ENCODE data around the gene MTHFR.

MTHFR gene

DNA sequence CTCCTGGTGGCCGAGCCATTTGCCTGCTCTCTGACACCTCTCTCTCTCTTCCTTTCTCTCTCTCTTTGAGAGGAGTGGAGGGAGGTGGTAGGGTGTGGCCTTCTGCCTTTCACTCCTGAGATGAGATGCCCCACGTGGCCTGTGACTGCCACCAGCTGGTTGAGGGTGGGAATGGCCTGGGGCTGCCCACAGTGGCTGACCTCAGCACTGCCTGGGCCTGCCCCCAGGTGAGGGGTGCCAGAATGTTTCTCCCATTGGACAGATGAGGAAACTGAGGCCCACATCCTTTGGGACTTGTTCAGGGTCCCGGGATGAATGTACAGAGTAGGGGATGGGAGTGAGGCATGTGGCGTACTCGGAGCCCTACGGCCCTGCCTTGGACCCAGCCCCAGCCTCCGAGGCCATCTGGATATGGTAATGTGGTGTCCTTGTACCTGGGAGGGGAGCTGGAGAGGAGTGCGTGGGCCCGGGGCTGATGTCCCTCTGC, 56.5 kb downstream of the MTHFR start:
- TF ChIP-seq, protein P1, sequence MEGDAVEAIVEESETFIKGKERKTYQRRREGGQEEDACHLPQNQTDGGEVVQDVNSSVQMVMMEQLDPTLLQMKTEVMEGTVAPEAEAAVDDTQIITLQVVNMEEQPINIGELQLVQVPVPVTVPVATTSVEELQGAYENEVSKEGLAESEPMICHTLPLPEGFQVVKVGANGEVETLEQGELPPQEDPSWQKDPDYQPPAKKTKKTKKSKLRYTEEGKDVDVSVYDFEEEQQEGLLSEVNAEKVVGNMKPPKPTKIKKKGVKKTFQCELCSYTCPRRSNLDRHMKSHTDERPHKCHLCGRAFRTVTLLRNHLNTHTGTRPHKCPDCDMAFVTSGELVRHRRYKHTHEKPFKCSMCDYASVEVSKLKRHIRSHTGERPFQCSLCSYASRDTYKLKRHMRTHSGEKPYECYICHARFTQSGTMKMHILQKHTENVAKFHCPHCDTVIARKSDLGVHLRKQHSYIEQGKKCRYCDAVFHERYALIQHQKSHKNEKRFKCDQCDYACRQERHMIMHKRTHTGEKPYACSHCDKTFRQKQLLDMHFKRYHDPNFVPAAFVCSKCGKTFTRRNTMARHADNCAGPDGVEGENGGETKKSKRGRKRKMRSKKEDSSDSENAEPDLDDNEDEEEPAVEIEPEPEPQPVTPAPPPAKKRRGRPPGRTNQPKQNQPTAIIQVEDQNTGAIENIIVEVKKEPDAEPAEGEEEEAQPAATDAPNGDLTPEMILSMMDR (IDR thresholded peaks at IDR 0.05; ENCODE audit: insufficient read depth, low read length) = peak; percentile 63
- TF ChIP-seq, protein P2, sequence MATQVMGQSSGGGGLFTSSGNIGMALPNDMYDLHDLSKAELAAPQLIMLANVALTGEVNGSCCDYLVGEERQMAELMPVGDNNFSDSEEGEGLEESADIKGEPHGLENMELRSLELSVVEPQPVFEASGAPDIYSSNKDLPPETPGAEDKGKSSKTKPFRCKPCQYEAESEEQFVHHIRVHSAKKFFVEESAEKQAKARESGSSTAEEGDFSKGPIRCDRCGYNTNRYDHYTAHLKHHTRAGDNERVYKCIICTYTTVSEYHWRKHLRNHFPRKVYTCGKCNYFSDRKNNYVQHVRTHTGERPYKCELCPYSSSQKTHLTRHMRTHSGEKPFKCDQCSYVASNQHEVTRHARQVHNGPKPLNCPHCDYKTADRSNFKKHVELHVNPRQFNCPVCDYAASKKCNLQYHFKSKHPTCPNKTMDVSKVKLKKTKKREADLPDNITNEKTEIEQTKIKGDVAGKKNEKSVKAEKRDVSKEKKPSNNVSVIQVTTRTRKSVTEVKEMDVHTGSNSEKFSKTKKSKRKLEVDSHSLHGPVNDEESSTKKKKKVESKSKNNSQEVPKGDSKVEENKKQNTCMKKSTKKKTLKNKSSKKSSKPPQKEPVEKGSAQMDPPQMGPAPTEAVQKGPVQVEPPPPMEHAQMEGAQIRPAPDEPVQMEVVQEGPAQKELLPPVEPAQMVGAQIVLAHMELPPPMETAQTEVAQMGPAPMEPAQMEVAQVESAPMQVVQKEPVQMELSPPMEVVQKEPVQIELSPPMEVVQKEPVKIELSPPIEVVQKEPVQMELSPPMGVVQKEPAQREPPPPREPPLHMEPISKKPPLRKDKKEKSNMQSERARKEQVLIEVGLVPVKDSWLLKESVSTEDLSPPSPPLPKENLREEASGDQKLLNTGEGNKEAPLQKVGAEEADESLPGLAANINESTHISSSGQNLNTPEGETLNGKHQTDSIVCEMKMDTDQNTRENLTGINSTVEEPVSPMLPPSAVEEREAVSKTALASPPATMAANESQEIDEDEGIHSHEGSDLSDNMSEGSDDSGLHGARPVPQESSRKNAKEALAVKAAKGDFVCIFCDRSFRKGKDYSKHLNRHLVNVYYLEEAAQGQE (IDR thresholded peaks at IDR 0.05; ENCODE audit: insufficient replicate concordance, low read depth) = no peak
- Histone ChIP-seq H3K27me3 (ENCODE audit: insufficient read depth, poor library complexity, severe bottlenecking) (no peaks in the 10 kb centered on the region), H3K27ac (replicated peaks) (peak overlapping the region; percentile 32), H3K4me3 (replicated peaks; ENCODE audit: insufficient read depth, low read length) (no peak overlapping the region)
- DNase-seq (ENCODE audit: low read depth in 1 of 2, low spot score in 1 of 2) = peak; percentile 67 to 85

DNA sequence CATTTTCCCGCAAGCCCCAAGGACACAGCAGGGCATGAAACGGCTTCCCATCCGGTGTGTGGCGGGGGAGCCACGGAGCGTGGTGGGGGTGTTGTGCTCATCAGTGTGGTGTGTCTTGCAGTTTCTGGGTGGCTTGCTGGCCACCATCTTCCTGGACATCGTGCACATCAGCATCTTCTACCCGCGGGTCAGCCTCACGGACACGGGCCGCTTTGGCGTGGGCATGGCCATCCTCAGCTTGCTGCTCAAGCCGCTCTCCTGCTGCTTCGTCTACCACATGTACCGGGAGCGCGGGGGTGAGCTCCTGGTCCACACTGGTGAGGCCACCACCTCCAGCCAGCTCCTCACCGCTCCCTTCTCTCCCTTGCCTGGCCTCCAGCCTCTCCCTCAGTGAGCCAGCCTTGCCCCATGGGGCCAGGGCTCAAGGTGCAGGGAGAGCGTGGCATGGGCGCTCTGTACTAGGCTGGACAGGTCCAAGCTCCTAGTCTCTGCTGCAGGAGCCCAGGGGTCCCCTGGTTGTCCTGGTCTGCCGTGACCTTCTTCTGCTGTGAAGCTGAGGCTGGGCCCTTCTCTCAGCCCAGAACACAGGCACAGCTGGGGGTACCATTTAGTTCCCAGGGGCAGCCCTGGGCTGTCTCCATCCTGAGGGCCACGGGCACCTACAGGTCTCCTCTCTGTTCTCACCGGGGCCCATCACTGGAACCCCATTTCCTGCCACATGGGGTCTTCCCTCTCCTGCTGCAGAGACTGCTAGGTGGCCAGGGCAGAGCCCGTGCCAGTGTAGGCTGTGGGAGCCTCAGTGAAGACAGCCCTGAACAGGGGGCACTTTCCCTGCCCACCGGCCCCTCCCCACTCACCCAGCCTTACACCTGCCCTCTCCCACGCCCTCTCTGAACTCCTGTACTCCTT, 57.2 kb downstream of the MTHFR start:
- H3K27ac ChIP-seq (replicated peaks) = peak overlapping the region; percentile 32
- H3K27me3 ChIP-seq (ENCODE audit: insufficient read depth, poor library complexity, severe bottlenecking) = no peaks in the 10 kb centered on the region
- H3K4me3 ChIP-seq (replicated peaks; ENCODE audit: insufficient read depth, low read length) = no peak overlapping the region
- DNase-seq (ENCODE audit: low read depth in 1 of 2, low spot score in 1 of 2) = no peak
- no peak for TF ChIP-seq GABPA (IDR thresholded peaks at IDR 0.05; ENCODE audit: low read depth)
- TF ChIP-seq, protein P1 (IDR thresholded peaks at IDR 0.05; ENCODE audit: insufficient read depth, low read length) = no peak
- no peak for TF ChIP-seq POLR2AphosphoS5 (IDR thresholded peaks at IDR 0.05; ENCODE audit: low read depth)
- TF ChIP-seq SPI1 (IDR thresholded peaks at IDR 0.05; ENCODE audit: borderline replicate concordance, low read depth) = no peak
- TF ChIP-seq, protein P2 (IDR thresholded peaks at IDR 0.05; ENCODE audit: insufficient replicate concordance, low read depth) = no peak

DNA sequence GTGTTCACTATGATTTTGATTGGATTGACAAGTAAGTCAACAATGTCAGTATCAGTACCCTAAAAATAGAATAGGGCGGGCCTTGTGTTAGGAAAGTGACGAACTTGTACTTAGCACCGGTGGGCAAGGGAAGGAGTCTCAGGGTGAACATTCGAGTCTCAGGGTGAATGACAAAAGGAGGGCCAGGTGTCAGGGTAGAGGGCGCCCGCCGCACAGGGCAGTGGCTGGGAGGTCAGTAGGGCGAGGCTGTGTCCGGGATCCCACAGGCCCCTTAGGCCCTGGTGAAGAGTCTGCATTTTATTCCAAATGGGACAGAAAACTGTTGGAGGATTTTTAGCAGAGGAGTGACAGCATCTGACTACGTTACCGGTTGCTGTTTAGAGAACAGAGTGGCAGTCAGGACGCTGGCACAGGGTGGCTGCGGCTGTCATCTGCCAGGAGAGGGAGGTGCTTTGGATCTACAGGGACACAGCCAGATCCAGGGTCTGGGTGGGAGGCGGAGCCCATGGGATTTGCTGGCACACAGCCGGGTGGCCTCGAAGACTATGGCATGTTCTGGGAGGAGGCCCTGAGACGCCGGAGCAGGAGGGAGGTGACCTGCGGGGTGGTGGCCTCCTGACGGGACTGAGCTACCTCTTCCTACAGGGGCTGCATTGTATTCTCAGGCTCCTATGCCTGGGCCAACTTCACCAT, 58.8 kb downstream of the MTHFR start:
- no peak for DNase-seq (ENCODE audit: low read depth in 1 of 2, low spot score in 1 of 2)
- Histone ChIP-seq H3K4me3 (replicated peaks; ENCODE audit: insufficient read depth, low read length) (no peak overlapping the region), H3K27me3 (ENCODE audit: insufficient read depth, poor library complexity, severe bottlenecking) (no peaks in the 10 kb centered on the region), H3K27ac (replicated peaks) (no peak overlapping the region)
- TF ChIP-seq, protein P2 (IDR thresholded peaks at IDR 0.05; ENCODE audit: insufficient replicate concordance, low read depth) = no peak
- TF ChIP-seq POLR2AphosphoS5 (IDR thresholded peaks at IDR 0.05; ENCODE audit: low read depth) (no peak), SPI1 (IDR thresholded peaks at IDR 0.05; ENCODE audit: borderline replicate concordance, low read depth) (no peak), GABPA (IDR thresholded peaks at IDR 0.05; ENCODE audit: low read depth) (no peak)
- TF ChIP-seq, protein P1 (IDR thresholded peaks at IDR 0.05; ENCODE audit: insufficient read depth, low read length) = no peak

Measured in HL-60 (cell line).